HCT116 (cell line): ENCODE data around the gene ANKS1A. TPM values are rescaled to one million over a fixed set of nuclear protein-coding genes. Genes with fewer than 3 reads are reported as not detected.

Experiments used
- ATAC-seq: fragments of 200-7000 bp; cut with Tn5 transposase; 2 replicates; pipeline ENCODE4 v1.9.1; 2020; ENCODE audit warnings: mild to moderate bottlenecking, moderate library complexity
- BruUV-seq: library from RNA; stranded (reverse); fragments of 400-500 nt; replicated peaks from 2 replicates; lab custom pipeline; 2021; lab: Mats Ljungman, UMichigan
- CTCF ChIA-PET: fragments of 300-600 bp; sonication (Branson Sonifier 250); formaldehyde crosslinking; loops from one replicate; lab custom pipeline; 2021; ENCODE audit warnings: antibody characterized with exemption; lab: Charles Lee
- POLR2A ChIA-PET: fragments of 300-600, 350-600 bp; sonication (Branson Sonifier 250); formaldehyde crosslinking; loops from one replicate; lab custom pipeline; 2021; ENCODE audit warnings: antibody characterized with exemption; lab: Charles Lee
- RAD21 ChIA-PET, 2 experiments: fragments of 300-600 bp; sonication (Branson Sonifier 250); formaldehyde crosslinking; loops; one replicate each; lab custom pipeline; 2023; ENCODE audit warnings: low total read pairs in 2 of 2; ENCODE audit not compliant: uncharacterized antibody in 2 of 2, unreplicated experiment in 2 of 2, low non-redundant PET in 1 of 2; lab: Charles Lee
- DNase-seq: peaks from one replicate; pipeline ENCODE4 v3.0.0-alpha.2; 2010; ENCODE audit warnings: low read depth, low spot score
- H2AFZ ChIP-seq: fragments of 200-600 bp; shearing (Covaris generic), sonication (generic); 2 replicates; pipeline ENCODE4 v1.6.1; 2017; ENCODE audit warnings: low read depth, mixed run types, mixed read lengths, antibody characterized with exemption, low read length; ENCODE audit not compliant: poor library complexity, severe bottlenecking
- H3K27ac ChIP-seq: 2 replicates; pipeline ENCODE4 v1.5.1; 2012; ENCODE audit warnings: low read depth, low read length
- H3K27me3 ChIP-seq: fragments of 200-600 bp; sonication (generic); 2 replicates; pipeline ENCODE4 v1.6.1; 2016; ENCODE audit warnings: mixed run types, low read length, mixed read lengths; ENCODE audit not compliant: insufficient read depth
- H3K36me3 ChIP-seq, 2 experiments: fragments of 200-500 bp in 1 of 2; fragments of 200-600 bp in 1 of 2; sonication (Bioruptor generic) in 1 of 2; sonication (generic) in 1 of 2; 2 replicates each; pipeline versions ENCODE4 v1.5.1 to v1.6.1; 2014 to 2016; ENCODE audit warnings: low read length in 2 of 2, inconsistent platforms in 1 of 2, mixed read lengths in 1 of 2, mixed run types in 1 of 2; ENCODE audit not compliant: insufficient read depth in 2 of 2, control insufficient read depth in 1 of 2
- H3K4me1 ChIP-seq, 2 experiments: fragments of 200-600 bp in 1 of 2; sonication (generic) in 1 of 2; 2 replicates each; pipeline versions ENCODE4 v1.5.1 to v1.6.1; 2012 to 2017; ENCODE audit warnings: low read length in 2 of 2, inconsistent platforms in 1 of 2, mild to moderate bottlenecking in 1 of 2, mixed read lengths in 1 of 2, mixed run types in 1 of 2, moderate library complexity in 1 of 2; ENCODE audit not compliant: insufficient read depth in 2 of 2, control insufficient read depth in 1 of 2
- H3K4me2 ChIP-seq: fragments of 200-600 bp; sonication (generic); 2 replicates; pipeline ENCODE4 v1.6.1; 2017; ENCODE audit warnings: mixed run types, low read length, mixed read lengths
- H3K4me3 ChIP-seq, 2 experiments: fragments of 200-600 bp in 1 of 2; sonication (generic) in 1 of 2; replicated peaks in 1 of 2; 2 replicates each; pipeline ENCODE4 v1.5.1; 2011 to 2016; ENCODE audit warnings: low read length in 2 of 2, control low read depth in 1 of 2, low read depth in 1 of 2, mild to moderate bottlenecking in 1 of 2, mixed read lengths in 1 of 2, mixed run types in 1 of 2
- H3K79me2 ChIP-seq: fragments of 200-600 bp; sonication (generic); 2 replicates; pipeline ENCODE4 v1.6.1; 2017; ENCODE audit warnings: mild to moderate bottlenecking, mixed run types, low read length, moderate library complexity, mixed read lengths; ENCODE audit not compliant: insufficient read depth
- H3K9ac ChIP-seq: fragments of 200-600 bp; sonication (generic); 2 replicates; pipeline ENCODE4 v1.6.1; 2016; ENCODE audit warnings: low read length, mixed read lengths
- H3K9me2 ChIP-seq: fragments of 200-600 bp; sonication (generic), shearing (Covaris generic); 2 replicates; pipeline ENCODE4 v1.6.1; 2017; ENCODE audit warnings: mixed run types, mild to moderate bottlenecking, moderate library complexity; ENCODE audit not compliant: insufficient read depth
- H3K9me3 ChIP-seq, 2 experiments: fragments of 200-500 bp in 1 of 2; fragments of 200-600 bp in 1 of 2; sonication (Bioruptor generic) in 1 of 2; sonication (generic) in 1 of 2; 2 replicates each; pipeline ENCODE4 v1.6.1; 2014 to 2017; ENCODE audit warnings: low read length in 2 of 2, mixed read lengths in 2 of 2, inconsistent platforms in 1 of 2, low read depth in 1 of 2, mild to moderate bottlenecking in 1 of 2, mixed run types in 1 of 2, moderate library complexity in 1 of 2; ENCODE audit not compliant: control insufficient read depth in 1 of 2, insufficient read depth in 1 of 2
- H4K20me1 ChIP-seq: fragments of 200-600 bp; sonication (generic), shearing (Covaris generic); 2 replicates; pipeline ENCODE4 v1.6.1; 2017; ENCODE audit warnings: mixed run types, mild to moderate bottlenecking, moderate library complexity; ENCODE audit not compliant: insufficient read depth
- EZH2phosphoT487 ChIP-seq: fragments of 200-600 bp; IDR thresholded peaks from 2 replicates; pipeline ENCODE4 v1.6.1; 2018; ENCODE audit warnings: antibody characterized with exemption, borderline replicate concordance
- FOSL1 ChIP-seq: IDR thresholded peaks from 2 replicates; pipeline ENCODE4 v1.6.1; 2012; ENCODE audit warnings: low read depth
- JUND ChIP-seq: IDR thresholded peaks from 2 replicates; pipeline ENCODE4 v1.6.1; 2012
- POLR2A ChIP-seq: IDR thresholded peaks from 2 replicates; pipeline ENCODE4 v1.7.0; 2011; ENCODE audit warnings: borderline replicate concordance; ENCODE audit not compliant: insufficient read depth, insufficient read length; ENCODE audit errors: extremely low read depth
- POLR2AphosphoS5 ChIP-seq: IDR thresholded peaks from 2 replicates; pipeline ENCODE4 v1.6.1; 2011; ENCODE audit warnings: mild to moderate bottlenecking, low read depth, low read length, moderate library complexity
- RAD21 ChIP-seq: IDR thresholded peaks from 2 replicates; pipeline ENCODE4 v1.6.1; 2012; ENCODE audit warnings: low read depth, mild to moderate bottlenecking
- SP1 ChIP-seq: IDR thresholded peaks from 2 replicates; pipeline ENCODE4 v1.6.1; 2012; ENCODE audit warnings: low read depth
- TCF7L2 ChIP-seq: IDR thresholded peaks from 2 replicates; pipeline ENCODE4 v1.7.0; 2011; ENCODE audit warnings: borderline replicate concordance, inconsistent platforms; ENCODE audit not compliant: insufficient read depth, insufficient read length; ENCODE audit errors: extremely low read depth
- YY1 ChIP-seq: IDR thresholded peaks from 2 replicates; pipeline ENCODE4 v1.6.1; 2011; ENCODE audit warnings: low read length, low read depth, moderate library complexity, mild to moderate bottlenecking; ENCODE audit not compliant: insufficient replicate concordance; ENCODE audit errors: extremely low read depth
- ZNF274 ChIP-seq: fragments of 200-500 bp; sonication (Bioruptor generic); IDR thresholded peaks from 2 replicates; pipeline ENCODE4 v1.6.1; 2014; ENCODE audit warnings: mild to moderate bottlenecking, low read depth, low read length, inconsistent platforms
- intact Hi-C: fragments of 100-400 bp; cut with micrococcal nuclease; formaldehyde crosslinking; loops from 2 replicates; pipeline ENCODE4 v1.10.0; 2022
- total RNA-seq: library from RNA; stranded (reverse); gene quantifications from one replicate; pipeline ENCODE4 v1.2.1, GENCODE V29; 2021; ENCODE audit not compliant: unreplicated experiment
- TF ChIP-seq, protein P1 (sequence below), 3 experiments: fragments of 200-600 bp in 1 of 3; sonication (generic) in 1 of 3; IDR thresholded peaks in 2 of 3; conservative IDR thresholded peaks in 1 of 3; 2 replicates each; pipeline ENCODE4 v1.5.1; 2012 to 2017; ENCODE audit warnings: low read depth in 2 of 3, low read length in 2 of 3, antibody characterized with exemption in 1 of 3, borderline replicate concordance in 1 of 3, control low read depth in 1 of 3, mild to moderate bottlenecking in 1 of 3, mixed read lengths in 1 of 3, mixed run types in 1 of 3, moderate library complexity in 1 of 3; ENCODE audit not compliant: insufficient read depth in 1 of 3
- TF ChIP-seq, protein P2 (sequence below): IDR thresholded peaks from 2 replicates; pipeline ENCODE4 v1.6.1; 2011; ENCODE audit warnings: mild to moderate bottlenecking, low read length, moderate library complexity; ENCODE audit not compliant: insufficient replicate concordance; ENCODE audit errors: extremely low read depth

Gene ANKS1A
- total RNA-seq, 1 experiment from 2014 or later = 20.6 TPM

DNA sequence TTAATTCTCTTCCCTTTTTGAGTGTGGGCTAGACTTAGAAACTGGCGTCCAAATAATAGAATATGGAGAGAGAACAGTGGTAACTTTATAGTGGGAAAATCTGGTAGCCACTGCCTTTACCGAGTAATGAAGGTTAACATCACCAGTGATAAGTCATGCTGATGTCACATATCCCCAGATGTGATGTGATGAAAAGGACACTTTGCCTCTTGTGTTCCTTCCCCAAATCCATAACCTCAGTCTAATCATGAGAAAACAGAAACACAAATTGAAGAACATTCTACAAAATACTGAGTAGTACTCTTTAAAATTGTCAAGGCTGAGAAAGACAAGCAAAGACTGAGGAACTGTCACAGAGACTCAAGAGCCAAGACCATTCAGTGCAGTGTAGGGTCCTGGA, 17.8 kb downstream of the ANKS1A start:
- TF ChIP-seq, protein P1, sequence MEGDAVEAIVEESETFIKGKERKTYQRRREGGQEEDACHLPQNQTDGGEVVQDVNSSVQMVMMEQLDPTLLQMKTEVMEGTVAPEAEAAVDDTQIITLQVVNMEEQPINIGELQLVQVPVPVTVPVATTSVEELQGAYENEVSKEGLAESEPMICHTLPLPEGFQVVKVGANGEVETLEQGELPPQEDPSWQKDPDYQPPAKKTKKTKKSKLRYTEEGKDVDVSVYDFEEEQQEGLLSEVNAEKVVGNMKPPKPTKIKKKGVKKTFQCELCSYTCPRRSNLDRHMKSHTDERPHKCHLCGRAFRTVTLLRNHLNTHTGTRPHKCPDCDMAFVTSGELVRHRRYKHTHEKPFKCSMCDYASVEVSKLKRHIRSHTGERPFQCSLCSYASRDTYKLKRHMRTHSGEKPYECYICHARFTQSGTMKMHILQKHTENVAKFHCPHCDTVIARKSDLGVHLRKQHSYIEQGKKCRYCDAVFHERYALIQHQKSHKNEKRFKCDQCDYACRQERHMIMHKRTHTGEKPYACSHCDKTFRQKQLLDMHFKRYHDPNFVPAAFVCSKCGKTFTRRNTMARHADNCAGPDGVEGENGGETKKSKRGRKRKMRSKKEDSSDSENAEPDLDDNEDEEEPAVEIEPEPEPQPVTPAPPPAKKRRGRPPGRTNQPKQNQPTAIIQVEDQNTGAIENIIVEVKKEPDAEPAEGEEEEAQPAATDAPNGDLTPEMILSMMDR (IDR thresholded peaks at IDR 0.05 in 2 of 3, conservative IDR thresholded peaks at IDR 0.05 in 1 of 3; ENCODE audit: borderline replicate concordance in 1 of 3, insufficient read depth in 1 of 3, low read depth in 2 of 3, low read length in 2 of 3) = no peak
- no peak for TF ChIP-seq JUND
- TF ChIP-seq POLR2A = no peak
- TF ChIP-seq, protein P2, sequence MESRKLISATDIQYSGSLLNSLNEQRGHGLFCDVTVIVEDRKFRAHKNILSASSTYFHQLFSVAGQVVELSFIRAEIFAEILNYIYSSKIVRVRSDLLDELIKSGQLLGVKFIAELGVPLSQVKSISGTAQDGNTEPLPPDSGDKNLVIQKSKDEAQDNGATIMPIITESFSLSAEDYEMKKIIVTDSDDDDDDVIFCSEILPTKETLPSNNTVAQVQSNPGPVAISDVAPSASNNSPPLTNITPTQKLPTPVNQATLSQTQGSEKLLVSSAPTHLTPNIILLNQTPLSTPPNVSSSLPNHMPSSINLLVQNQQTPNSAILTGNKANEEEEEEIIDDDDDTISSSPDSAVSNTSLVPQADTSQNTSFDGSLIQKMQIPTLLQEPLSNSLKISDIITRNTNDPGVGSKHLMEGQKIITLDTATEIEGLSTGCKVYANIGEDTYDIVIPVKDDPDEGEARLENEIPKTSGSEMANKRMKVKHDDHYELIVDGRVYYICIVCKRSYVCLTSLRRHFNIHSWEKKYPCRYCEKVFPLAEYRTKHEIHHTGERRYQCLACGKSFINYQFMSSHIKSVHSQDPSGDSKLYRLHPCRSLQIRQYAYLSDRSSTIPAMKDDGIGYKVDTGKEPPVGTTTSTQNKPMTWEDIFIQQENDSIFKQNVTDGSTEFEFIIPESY = no peak
- TF ChIP-seq POLR2AphosphoS5 = no peak
- no peak for TF ChIP-seq ZNF274
- TF ChIP-seq SP1 = no peak
- no peak for TF ChIP-seq YY1
- TF ChIP-seq EZH2phosphoT487 = no peak
- TF ChIP-seq FOSL1 = no peak
- TF ChIP-seq TCF7L2 = no peak
- no peak for TF ChIP-seq RAD21
- Histone ChIP-seq H3K9me2 (no peaks in the 10 kb centered on the region), H3K36me3 (no peaks in the 10 kb centered on the region), H2AFZ (no peak overlapping the region), H4K20me1 (no peaks in the 10 kb centered on the region), H3K9me3 (no peaks in the 10 kb centered on the region), H3K79me2 (peaks cover 88% of the 10 kb centered on the region), H3K27ac (no peak overlapping the region), H3K27me3 (no peaks in the 10 kb centered on the region), H3K9ac (no peak overlapping the region), H3K4me3 (no peak overlapping the region), H3K4me1 (no peaks in the 10 kb centered on the region), H3K4me2 (no peak overlapping the region)
- ChIA-PET CTCF (no interaction called here), POLR2A (no interaction called here), RAD21 (no interaction called here)
- DNase-seq = no peak
- ATAC-seq = no peak
- intact Hi-C loops = no loop called here
- no TSS peak for BruUV-seq
